HepG2 (cell line): ENCODE results near the gene RPL35. TPM values are rescaled to one million over a fixed set of nuclear protein-coding genes. Genes with fewer than 3 reads are reported as not detected.
A peak's percentile ranks its signal among the peaks of the same experiment; 100 is the strongest.

Experiments
- CCDC6 ChIP-seq: sonication (generic); formaldehyde crosslinking; IDR thresholded peaks from 2 replicates; pipeline ENCODE4 v1.8.1; 2022; ENCODE audit warnings: mild to moderate bottlenecking, missing genetic modification reagents, moderate library complexity
- IKZF1 ChIP-seq: fragments of 450-650 bp; IDR thresholded peaks from 2 replicates; pipeline ENCODE4 v1.7.1; 2016
- KLF9 ChIP-seq: IDR thresholded peaks from 2 replicates; pipeline ENCODE4 v1.6.1; 2016; ENCODE audit warnings: low read depth
- MAFK ChIP-seq, 2 experiments: IDR thresholded peaks in 1 of 2; conservative IDR thresholded peaks in 1 of 2; 2 replicates each; pipeline ENCODE4 v1.6.1; 2011; ENCODE audit warnings: improper control_type of control experiment in 2 of 2, low read length in 2 of 2
- MTF2 ChIP-seq: sonication (generic); formaldehyde crosslinking; IDR thresholded peaks from 2 replicates; pipeline ENCODE4 v1.5.0; 2020; ENCODE audit warnings: missing genetic modification reagents, borderline replicate concordance
- PITX1 ChIP-seq: sonication (generic); formaldehyde crosslinking; IDR thresholded peaks from 2 replicates; pipeline ENCODE4 v1.5.1; 2020; ENCODE audit warnings: mild to moderate bottlenecking, missing genetic modification reagents
- PRMT3 ChIP-seq: sonication (generic); formaldehyde crosslinking; IDR thresholded peaks from 2 replicates; pipeline ENCODE4 v1.8.1; 2022; ENCODE audit warnings: low read depth, mild to moderate bottlenecking, moderate library complexity, missing genetic modification reagents, borderline replicate concordance
- ZFP36 ChIP-seq: fragments of 150-350 bp; IDR thresholded peaks from 2 replicates; pipeline ENCODE4 v1.6.1; 2018; ENCODE audit warnings: borderline replicate concordance, low read length, low read depth; ENCODE audit not compliant: partially characterized antibody
- ZFYVE20 ChIP-seq: sonication (generic); formaldehyde crosslinking; IDR thresholded peaks from 2 replicates; pipeline ENCODE4 v1.8.0; 2023; ENCODE audit warnings: low read depth, mild to moderate bottlenecking, moderate library complexity, missing genetic modification reagents, borderline replicate concordance
- ZNF253 ChIP-seq: sonication (generic); formaldehyde crosslinking; IDR thresholded peaks from 2 replicates; pipeline ENCODE4 v1.8.0; 2022; ENCODE audit warnings: mild to moderate bottlenecking, missing genetic modification reagents, borderline replicate concordance
- ZNF543 ChIP-seq: sonication (generic); formaldehyde crosslinking; IDR thresholded peaks from 2 replicates; pipeline ENCODE4 v1.4.0; 2020; ENCODE audit warnings: mild to moderate bottlenecking, missing genetic modification reagents
- ZNF550 ChIP-seq: sonication (generic); formaldehyde crosslinking; IDR thresholded peaks from 2 replicates; pipeline ENCODE4 v1.4.0; 2020; ENCODE audit warnings: mild to moderate bottlenecking, missing genetic modification reagents, borderline replicate concordance
- ZNF644 ChIP-seq: IDR thresholded peaks from 2 replicates; pipeline ENCODE4 v1.6.1; 2016; ENCODE audit warnings: low read depth
- ZNF773 ChIP-seq: sonication (generic); formaldehyde crosslinking; IDR thresholded peaks from 2 replicates; pipeline ENCODE4 v1.4.0; 2020; ENCODE audit warnings: missing genetic modification reagents, borderline replicate concordance
- polyA plus RNA-seq, 8 experiments: library from polyadenylated mRNA; depleted of rRNA in 3 of 8; stranded (reverse) in 7 of 8; unstranded in 1 of 8; fragments of >200 nt; fragmentation: Illumina TruSeq in 4 of 8; extraction: Trizol in 4 of 8; gene quantifications; 2 replicates each; pipeline versions ENCODE4 v1.2.1 to v1.2.3, GENCODE V29; 2011 to 2016; ENCODE audit warnings: low read depth in 4 of 8, missing spikeins in 1 of 8, mixed read lengths in 1 of 8; ENCODE audit not compliant: insufficient read depth in 1 of 8
- total RNA-seq, 5 experiments: library from RNA; depleted of rRNA; stranded (reverse); fragments of >200 nt; fragmentation: Illumina TruSeq; extraction: Trizol; gene quantifications; 2 replicates each; pipeline ENCODE4 v1.2.3, GENCODE V29; 2016; ENCODE audit warnings: low read depth in 1 of 5
- TF ChIP-seq, protein P1 (sequence below): sonication (generic); formaldehyde crosslinking; IDR thresholded peaks from 2 replicates; pipeline ENCODE4 v1.8.1; 2022; ENCODE audit warnings: low read depth, mild to moderate bottlenecking, missing genetic modification reagents
- TF ChIP-seq, protein P2 (sequence below): sonication (generic); formaldehyde crosslinking; IDR thresholded peaks from 2 replicates; pipeline ENCODE4 v1.8.0; 2023; ENCODE audit warnings: mild to moderate bottlenecking, missing genetic modification reagents
- TF ChIP-seq, protein P3 (sequence below): sonication (generic); formaldehyde crosslinking; IDR thresholded peaks from 2 replicates; pipeline ENCODE4 v1.5.0; 2020; ENCODE audit warnings: missing genetic modification reagents, mild to moderate bottlenecking, borderline replicate concordance
- TF ChIP-seq, protein P4 (sequence below): sonication (generic); formaldehyde crosslinking; IDR thresholded peaks from 2 replicates; pipeline ENCODE4 v1.5.0; 2020; ENCODE audit warnings: missing genetic modification reagents
- TF ChIP-seq, protein P5 (sequence below): conservative IDR thresholded peaks from 2 replicates; pipeline ENCODE4 v1.6.1; 2018; ENCODE audit warnings: missing genetic modification reagents
- TF ChIP-seq, protein P6 (sequence below): sonication (generic); formaldehyde crosslinking; conservative IDR thresholded peaks from 2 replicates; pipeline ENCODE4 v1.5.0; 2020; ENCODE audit warnings: missing genetic modification reagents
- TF ChIP-seq, protein P7 (sequence below): sonication (generic); formaldehyde crosslinking; IDR thresholded peaks from 2 replicates; pipeline ENCODE4 v1.8.1; 2023; ENCODE audit warnings: mild to moderate bottlenecking, missing genetic modification reagents, borderline replicate concordance

The RPL35 gene
- total and polyA plus RNA-seq, 2 of the 13 experiments (the other 11 are each of a cell fraction or from before 2014, with no cell fraction given): 2,153 to 2,935 TPM

DNA sequence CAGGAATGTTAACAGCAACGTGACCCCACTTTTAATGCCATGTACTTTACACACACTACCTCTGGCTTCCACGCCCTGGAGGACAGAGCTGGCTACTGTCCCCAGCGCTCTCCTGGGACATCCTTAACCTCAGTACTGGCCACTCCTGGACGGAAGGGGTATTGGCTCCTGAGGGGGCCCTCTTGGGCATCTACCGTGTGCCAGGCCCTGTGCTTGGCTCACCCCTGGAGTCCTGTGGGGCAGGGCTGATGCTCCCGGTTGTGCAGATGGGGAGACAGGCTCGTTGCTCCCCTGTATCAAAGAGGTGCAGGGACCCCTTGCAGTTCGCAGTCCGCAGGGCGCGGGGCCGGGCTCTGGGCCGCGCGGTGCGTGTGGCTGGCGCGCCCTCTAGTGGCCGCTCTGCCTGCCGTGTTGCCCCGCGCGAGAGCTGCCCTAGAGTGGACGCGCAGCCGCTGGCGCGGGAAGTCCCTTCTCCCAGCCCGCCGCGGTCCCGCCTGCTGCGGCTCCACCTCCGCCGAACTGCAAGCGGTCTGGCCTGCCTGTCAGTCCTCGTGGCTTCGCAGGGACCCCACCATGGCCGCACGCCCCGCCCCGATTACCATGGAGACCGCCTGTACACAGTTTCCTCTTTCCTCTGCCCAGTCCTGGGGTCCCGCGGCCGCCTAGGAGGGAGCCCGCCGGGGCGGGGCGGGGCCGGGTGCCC, 8.8 kb downstream of the RPL35 start, which contains the start of gene WDR38 (continued):
- TF ChIP-seq, protein P1, sequence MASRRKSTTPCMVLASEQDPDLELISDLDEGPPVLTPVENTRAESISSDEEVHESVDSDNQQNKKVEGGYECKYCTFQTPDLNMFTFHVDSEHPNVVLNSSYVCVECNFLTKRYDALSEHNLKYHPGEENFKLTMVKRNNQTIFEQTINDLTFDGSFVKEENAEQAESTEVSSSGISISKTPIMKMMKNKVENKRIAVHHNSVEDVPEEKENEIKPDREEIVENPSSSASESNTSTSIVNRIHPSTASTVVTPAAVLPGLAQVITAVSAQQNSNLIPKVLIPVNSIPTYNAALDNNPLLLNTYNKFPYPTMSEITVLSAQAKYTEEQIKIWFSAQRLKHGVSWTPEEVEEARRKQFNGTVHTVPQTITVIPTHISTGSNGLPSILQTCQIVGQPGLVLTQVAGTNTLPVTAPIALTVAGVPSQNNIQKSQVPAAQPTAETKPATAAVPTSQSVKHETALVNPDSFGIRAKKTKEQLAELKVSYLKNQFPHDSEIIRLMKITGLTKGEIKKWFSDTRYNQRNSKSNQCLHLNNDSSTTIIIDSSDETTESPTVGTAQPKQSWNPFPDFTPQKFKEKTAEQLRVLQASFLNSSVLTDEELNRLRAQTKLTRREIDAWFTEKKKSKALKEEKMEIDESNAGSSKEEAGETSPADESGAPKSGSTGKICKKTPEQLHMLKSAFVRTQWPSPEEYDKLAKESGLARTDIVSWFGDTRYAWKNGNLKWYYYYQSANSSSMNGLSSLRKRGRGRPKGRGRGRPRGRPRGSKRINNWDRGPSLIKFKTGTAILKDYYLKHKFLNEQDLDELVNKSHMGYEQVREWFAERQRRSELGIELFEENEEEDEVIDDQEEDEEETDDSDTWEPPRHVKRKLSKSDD (CRISPR knock-in tag): peak; percentile 69; the same call in 1 of the 2 replicates
- no peak for TF ChIP-seq KLF9
- no peak for TF ChIP-seq ZNF253 (CRISPR knock-in tag)
- TF ChIP-seq, protein P2, sequence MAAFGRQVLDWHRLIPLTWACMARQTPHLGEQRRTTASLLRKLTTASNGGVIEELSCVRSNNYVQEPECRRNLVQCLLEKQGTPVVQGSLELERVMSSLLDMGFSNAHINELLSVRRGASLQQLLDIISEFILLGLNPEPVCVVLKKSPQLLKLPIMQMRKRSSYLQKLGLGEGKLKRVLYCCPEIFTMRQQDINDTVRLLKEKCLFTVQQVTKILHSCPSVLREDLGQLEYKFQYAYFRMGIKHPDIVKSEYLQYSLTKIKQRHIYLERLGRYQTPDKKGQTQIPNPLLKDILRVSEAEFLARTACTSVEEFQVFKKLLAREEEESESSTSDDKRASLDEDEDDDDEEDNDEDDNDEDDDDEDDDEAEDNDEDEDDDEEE (CRISPR knock-in tag): peak; percentile 89; the same call in 1 of the 2 replicates
- TF ChIP-seq PRMT3 (CRISPR knock-in tag): no peak
- TF ChIP-seq, protein P3, sequence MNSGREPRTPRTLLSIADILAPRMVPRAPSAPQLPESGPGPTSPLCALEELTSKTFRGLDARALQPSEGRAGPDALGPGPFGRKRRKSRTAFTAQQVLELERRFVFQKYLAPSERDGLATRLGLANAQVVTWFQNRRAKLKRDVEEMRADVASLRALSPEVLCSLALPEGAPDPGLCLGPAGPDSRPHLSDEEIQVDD (CRISPR knock-in tag): no peak
- TF ChIP-seq MTF2 (CRISPR knock-in tag): no peak
- TF ChIP-seq MAFK (conservative IDR thresholded peaks at IDR 0.05 in 1 of 2, IDR thresholded peaks at IDR 0.05 in 1 of 2; ENCODE audit: low read length in 2 of 2): no peak
- TF ChIP-seq ZFYVE20: no peak
- TF ChIP-seq CCDC6 (CRISPR knock-in tag): peak; percentile 65; the same call in 1 of the 2 replicates
- TF ChIP-seq ZNF543 (CRISPR knock-in tag): no peak
- TF ChIP-seq ZNF773 (CRISPR knock-in tag): no peak
- no peak for TF ChIP-seq ZFP36
- no peak for TF ChIP-seq ZNF644 (CRISPR knock-in tag)
- TF ChIP-seq, protein P4, sequence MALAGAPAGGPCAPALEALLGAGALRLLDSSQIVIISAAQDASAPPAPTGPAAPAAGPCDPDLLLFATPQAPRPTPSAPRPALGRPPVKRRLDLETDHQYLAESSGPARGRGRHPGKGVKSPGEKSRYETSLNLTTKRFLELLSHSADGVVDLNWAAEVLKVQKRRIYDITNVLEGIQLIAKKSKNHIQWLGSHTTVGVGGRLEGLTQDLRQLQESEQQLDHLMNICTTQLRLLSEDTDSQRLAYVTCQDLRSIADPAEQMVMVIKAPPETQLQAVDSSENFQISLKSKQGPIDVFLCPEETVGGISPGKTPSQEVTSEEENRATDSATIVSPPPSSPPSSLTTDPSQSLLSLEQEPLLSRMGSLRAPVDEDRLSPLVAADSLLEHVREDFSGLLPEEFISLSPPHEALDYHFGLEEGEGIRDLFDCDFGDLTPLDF: no peak
- no peak for TF ChIP-seq ZNF550 (CRISPR knock-in tag)
- TF ChIP-seq, protein P5, sequence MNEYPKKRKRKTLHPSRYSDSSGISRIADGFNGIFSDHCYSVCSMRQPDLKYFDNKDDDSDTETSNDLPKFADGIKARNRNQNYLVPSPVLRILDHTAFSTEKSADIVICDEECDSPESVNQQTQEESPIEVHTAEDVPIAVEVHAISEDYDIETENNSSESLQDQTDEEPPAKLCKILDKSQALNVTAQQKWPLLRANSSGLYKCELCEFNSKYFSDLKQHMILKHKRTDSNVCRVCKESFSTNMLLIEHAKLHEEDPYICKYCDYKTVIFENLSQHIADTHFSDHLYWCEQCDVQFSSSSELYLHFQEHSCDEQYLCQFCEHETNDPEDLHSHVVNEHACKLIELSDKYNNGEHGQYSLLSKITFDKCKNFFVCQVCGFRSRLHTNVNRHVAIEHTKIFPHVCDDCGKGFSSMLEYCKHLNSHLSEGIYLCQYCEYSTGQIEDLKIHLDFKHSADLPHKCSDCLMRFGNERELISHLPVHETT (CRISPR knock-in tag): no peak
- TF ChIP-seq, protein P6, sequence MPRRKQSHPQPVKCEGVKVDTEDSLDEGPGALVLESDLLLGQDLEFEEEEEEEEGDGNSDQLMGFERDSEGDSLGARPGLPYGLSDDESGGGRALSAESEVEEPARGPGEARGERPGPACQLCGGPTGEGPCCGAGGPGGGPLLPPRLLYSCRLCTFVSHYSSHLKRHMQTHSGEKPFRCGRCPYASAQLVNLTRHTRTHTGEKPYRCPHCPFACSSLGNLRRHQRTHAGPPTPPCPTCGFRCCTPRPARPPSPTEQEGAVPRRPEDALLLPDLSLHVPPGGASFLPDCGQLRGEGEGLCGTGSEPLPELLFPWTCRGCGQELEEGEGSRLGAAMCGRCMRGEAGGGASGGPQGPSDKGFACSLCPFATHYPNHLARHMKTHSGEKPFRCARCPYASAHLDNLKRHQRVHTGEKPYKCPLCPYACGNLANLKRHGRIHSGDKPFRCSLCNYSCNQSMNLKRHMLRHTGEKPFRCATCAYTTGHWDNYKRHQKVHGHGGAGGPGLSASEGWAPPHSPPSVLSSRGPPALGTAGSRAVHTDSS (CRISPR knock-in tag): no peak
- no peak for TF ChIP-seq PITX1 (CRISPR knock-in tag)
- TF ChIP-seq, protein P7, sequence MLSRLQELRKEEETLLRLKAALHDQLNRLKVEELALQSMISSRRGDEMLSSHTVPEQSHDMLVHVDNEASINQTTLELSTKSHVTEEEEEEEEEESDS (CRISPR knock-in tag): no peak
- no peak for TF ChIP-seq IKZF1
